Measurements from ENCODE around the gene CAV1.

- no peak for TF ChIP-seq CTCF (conservative IDR thresholded peaks at IDR 0.05)
- no peak for TF ChIP-seq ZFX (IDR thresholded peaks at IDR 0.05)
Observed at GRCh38 chr7:116503835-116504234, 21.0 kb upstream of the CAV1 start.
